ENCODE results near the gene H3-3A.

The H3-3A gene

GRCh38 chr1:226062558-226063223 is at the start of gene H3-3A:
H3-3A (plus strand) TSS chr1:226062716; CDS start chr1:226064352, 1,636 bp downstream.
- H3K27me3 ChIP-seq (ENCODE audit: control insufficient read depth in 1 of 2, insufficient read depth in 2 of 2, low read length in 2 of 2): no peaks in the 10 kb centered on the region
- peak within 1 kb of the TSS; percentile 89 to 96 for H3K4me3 ChIP-seq (ENCODE audit: low read length in 2 of 2)
- peak within 1 kb of the TSS; percentile 90 to 95 for H3K9ac ChIP-seq (ENCODE audit: low read length in 2 of 2)
- peaks cover 2 to 8% of the 10 kb centered on the region in 2 donors for H3K36me3 ChIP-seq (ENCODE audit: control insufficient read depth in 2 of 2, insufficient read depth in 2 of 2, low read length in 2 of 2)
- peaks cover 26% of the 10 kb centered on the region for H3K4me1 ChIP-seq (ENCODE audit: control insufficient read depth, insufficient read depth, low read length)
- H3K27ac ChIP-seq (ENCODE audit: low read length): peak within 1 kb of the TSS; percentile 99
- H3K9me3 ChIP-seq (ENCODE audit: control insufficient read depth in 2 of 2, low read length in 2 of 2): no peaks in the 10 kb centered on the region

GRCh38 chr1:226017070-226017469 is 45.4 kb upstream of the H3-3A start:
- Histone ChIP-seq H3K4me1 (ENCODE audit: control insufficient read depth, insufficient read depth, low read length) (no peaks in the 10 kb centered on the region), H3K4me3 (ENCODE audit: low read length in 2 of 2) (no peak overlapping the region), H3K27me3 (ENCODE audit: control insufficient read depth in 1 of 2, insufficient read depth in 2 of 2, low read length in 2 of 2) (no peaks in the 10 kb centered on the region), H3K9ac (ENCODE audit: low read length in 2 of 2) (no peak overlapping the region), H3K36me3 (ENCODE audit: control insufficient read depth in 2 of 2, insufficient read depth in 2 of 2, low read length in 2 of 2) (no peaks in the 10 kb centered on the region), H3K9me3 (ENCODE audit: control insufficient read depth in 2 of 2, low read length in 2 of 2) (no peaks in the 10 kb centered on the region), H3K27ac (ENCODE audit: low read length) (no peak overlapping the region)

- Histone ChIP-seq H3K27me3 (ENCODE audit: control insufficient read depth in 1 of 2, insufficient read depth in 2 of 2, low read length in 2 of 2) (no peaks in the 10 kb centered on the region), H3K36me3 (ENCODE audit: control insufficient read depth in 2 of 2, insufficient read depth in 2 of 2, low read length in 2 of 2) (no peaks in the 10 kb centered on the region), H3K9ac (ENCODE audit: low read length in 2 of 2) (no peak overlapping the region), H3K9me3 (ENCODE audit: control insufficient read depth in 2 of 2, low read length in 2 of 2) (no peaks in the 10 kb centered on the region), H3K4me3 (ENCODE audit: low read length in 2 of 2) (no peak overlapping the region), H3K4me1 (ENCODE audit: control insufficient read depth, insufficient read depth, low read length) (no peaks in the 10 kb centered on the region), H3K27ac (ENCODE audit: low read length) (no peak overlapping the region)
Observed at GRCh38 chr1:226019572-226019971, 42.9 kb upstream of the H3-3A start.

GRCh38 chr1:226021401-226021800 is 41.1 kb upstream of the H3-3A start:
- no peak overlapping the region for H3K9ac ChIP-seq (ENCODE audit: low read length in 2 of 2)
- H3K27ac ChIP-seq (ENCODE audit: low read length): no peak overlapping the region
- no peaks in the 10 kb centered on the region for H3K36me3 ChIP-seq (ENCODE audit: control insufficient read depth in 2 of 2, insufficient read depth in 2 of 2, low read length in 2 of 2)

GRCh38 chr1:226021801-226022200 is 40.7 kb upstream of the H3-3A start:
- H3K4me1 ChIP-seq (ENCODE audit: control insufficient read depth, insufficient read depth, low read length): no peaks in the 10 kb centered on the region

More at GRCh38 chr1:226021401-226021800, 41.1 kb upstream of the H3-3A start:
- no peaks in the 10 kb centered on the region for H3K9me3 ChIP-seq (ENCODE audit: control insufficient read depth in 2 of 2, low read length in 2 of 2)
- no peaks in the 10 kb centered on the region for H3K4me1 ChIP-seq (ENCODE audit: control insufficient read depth, insufficient read depth, low read length)
- H3K4me3 ChIP-seq (ENCODE audit: low read length in 2 of 2): no peak overlapping the region
- no peaks in the 10 kb centered on the region for H3K27me3 ChIP-seq (ENCODE audit: control insufficient read depth in 1 of 2, insufficient read depth in 2 of 2, low read length in 2 of 2)

GRCh38 chr1:226023735-226024134 is 38.8 kb upstream of the H3-3A start:
- Histone ChIP-seq H3K9me3 (ENCODE audit: control insufficient read depth in 2 of 2, low read length in 2 of 2) (no peaks in the 10 kb centered on the region), H3K4me1 (ENCODE audit: control insufficient read depth, insufficient read depth, low read length) (no peaks in the 10 kb centered on the region), H3K9ac (ENCODE audit: low read length in 2 of 2) (no peak overlapping the region), H3K4me3 (ENCODE audit: low read length in 2 of 2) (no peak overlapping the region), H3K27ac (ENCODE audit: low read length) (no peak overlapping the region), H3K27me3 (ENCODE audit: control insufficient read depth in 1 of 2, insufficient read depth in 2 of 2, low read length in 2 of 2) (no peaks in the 10 kb centered on the region), H3K36me3 (ENCODE audit: control insufficient read depth in 2 of 2, insufficient read depth in 2 of 2, low read length in 2 of 2) (no peaks in the 10 kb centered on the region)

More at GRCh38 chr1:226021801-226022200, 40.7 kb upstream of the H3-3A start:
- Histone ChIP-seq H3K9me3 (ENCODE audit: control insufficient read depth in 2 of 2, low read length in 2 of 2) (no peaks in the 10 kb centered on the region), H3K4me3 (ENCODE audit: low read length in 2 of 2) (no peak overlapping the region), H3K27ac (ENCODE audit: low read length) (no peak overlapping the region), H3K9ac (ENCODE audit: low read length in 2 of 2) (no peak overlapping the region), H3K27me3 (ENCODE audit: control insufficient read depth in 1 of 2, insufficient read depth in 2 of 2, low read length in 2 of 2) (no peaks in the 10 kb centered on the region), H3K36me3 (ENCODE audit: control insufficient read depth in 2 of 2, insufficient read depth in 2 of 2, low read length in 2 of 2) (no peaks in the 10 kb centered on the region)

- H3K9me3 ChIP-seq (ENCODE audit: control insufficient read depth in 2 of 2, low read length in 2 of 2): no peaks in the 10 kb centered on the region
- H3K36me3 ChIP-seq (ENCODE audit: control insufficient read depth in 2 of 2, insufficient read depth in 2 of 2, low read length in 2 of 2): no peaks in the 10 kb centered on the region
- no peak overlapping the region for H3K9ac ChIP-seq (ENCODE audit: low read length in 2 of 2)
- H3K27me3 ChIP-seq (ENCODE audit: control insufficient read depth in 1 of 2, insufficient read depth in 2 of 2, low read length in 2 of 2): no peaks in the 10 kb centered on the region
- H3K4me1 ChIP-seq (ENCODE audit: control insufficient read depth, insufficient read depth, low read length): no peaks in the 10 kb centered on the region
- no peak overlapping the region for H3K27ac ChIP-seq (ENCODE audit: low read length)
- no peak overlapping the region for H3K4me3 ChIP-seq (ENCODE audit: low read length in 2 of 2)
Observed at GRCh38 chr1:226026833-226027232, 35.7 kb upstream of the H3-3A start.

GRCh38 chr1:226027538-226028217 is 34.8 kb upstream of the H3-3A start:
- no peaks in the 10 kb centered on the region for H3K27me3 ChIP-seq (ENCODE audit: control insufficient read depth in 1 of 2, insufficient read depth in 2 of 2, low read length in 2 of 2)
- no peaks in the 10 kb centered on the region for H3K9me3 ChIP-seq (ENCODE audit: control insufficient read depth in 2 of 2, low read length in 2 of 2)
- H3K4me3 ChIP-seq (ENCODE audit: low read length in 2 of 2): no peak overlapping the region
- no peak overlapping the region for H3K9ac ChIP-seq (ENCODE audit: low read length in 2 of 2)
- H3K36me3 ChIP-seq (ENCODE audit: control insufficient read depth in 2 of 2, insufficient read depth in 2 of 2, low read length in 2 of 2): no peaks in the 10 kb centered on the region
- H3K4me1 ChIP-seq (ENCODE audit: control insufficient read depth, insufficient read depth, low read length): no peaks in the 10 kb centered on the region
- no peak overlapping the region for H3K27ac ChIP-seq (ENCODE audit: low read length)

- H3K36me3 ChIP-seq (ENCODE audit: control insufficient read depth in 2 of 2, insufficient read depth in 2 of 2, low read length in 2 of 2): no peaks in the 10 kb centered on the region
- H3K4me1 ChIP-seq (ENCODE audit: control insufficient read depth, insufficient read depth, low read length): no peaks in the 10 kb centered on the region
- H3K27me3 ChIP-seq (ENCODE audit: control insufficient read depth in 1 of 2, insufficient read depth in 2 of 2, low read length in 2 of 2): no peaks in the 10 kb centered on the region
- H3K9me3 ChIP-seq (ENCODE audit: control insufficient read depth in 2 of 2, low read length in 2 of 2): no peaks in the 10 kb centered on the region
- H3K9ac ChIP-seq (ENCODE audit: low read length in 2 of 2): no peak overlapping the region
- no peak overlapping the region for H3K4me3 ChIP-seq (ENCODE audit: low read length in 2 of 2)
- no peak overlapping the region for H3K27ac ChIP-seq (ENCODE audit: low read length)
Observed at GRCh38 chr1:226029093-226029496, 33.4 kb upstream of the H3-3A start.

GRCh38 chr1:226029568-226030225 is 32.8 kb upstream of the H3-3A start:
- Histone ChIP-seq H3K9ac (ENCODE audit: low read length in 2 of 2) (no peak overlapping the region), H3K27ac (ENCODE audit: low read length) (no peak overlapping the region), H3K36me3 (ENCODE audit: control insufficient read depth in 2 of 2, insufficient read depth in 2 of 2, low read length in 2 of 2) (no peaks in the 10 kb centered on the region), H3K9me3 (ENCODE audit: control insufficient read depth in 2 of 2, low read length in 2 of 2) (no peaks in the 10 kb centered on the region), H3K4me1 (ENCODE audit: control insufficient read depth, insufficient read depth, low read length) (no peaks in the 10 kb centered on the region), H3K4me3 (ENCODE audit: low read length in 2 of 2) (no peak overlapping the region), H3K27me3 (ENCODE audit: control insufficient read depth in 1 of 2, insufficient read depth in 2 of 2, low read length in 2 of 2) (no peaks in the 10 kb centered on the region)

Data from stomach smooth muscle (tissue), 2 donors.